GM18907 (cell line): Measurements from ENCODE around the gene MAD1L1.

Experiments
- ATAC-seq: cut with Tn5 transposase; IDR thresholded peaks from one replicate; pipeline ENCODE4 v1.9.1; 2021; ENCODE audit warnings: mild to moderate bottlenecking, moderate library complexity; ENCODE audit not compliant: unreplicated experiment

Gene MAD1L1

DNA sequence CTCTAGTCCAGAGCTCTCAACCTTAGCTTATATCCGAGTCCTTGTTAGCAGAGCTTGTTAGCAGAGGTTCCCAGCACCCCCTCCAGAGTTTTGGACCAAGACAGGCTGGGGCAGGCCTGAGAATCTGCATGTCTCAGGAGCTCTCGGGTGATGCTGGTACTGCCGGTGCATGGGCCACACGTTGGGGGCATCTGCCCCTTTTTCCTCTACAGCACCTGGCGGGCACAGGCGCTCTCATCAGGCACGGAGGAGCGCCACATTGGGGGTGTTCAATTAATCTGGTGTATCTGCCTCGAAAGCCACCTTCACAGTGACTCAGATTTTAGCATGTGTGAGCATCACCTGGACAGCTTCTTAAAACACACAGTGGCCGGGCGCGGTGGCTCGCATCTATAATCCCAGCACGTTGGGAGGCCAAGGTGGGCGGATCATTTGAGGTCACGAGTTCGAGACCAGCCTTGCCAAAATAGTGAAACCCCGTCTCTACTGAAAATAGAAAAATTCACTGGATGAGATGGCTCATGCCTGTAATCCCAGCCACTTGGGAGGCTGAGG lies 445.0 kb downstream of the MAD1L1 start:
- no peak for ATAC-seq

DNA sequence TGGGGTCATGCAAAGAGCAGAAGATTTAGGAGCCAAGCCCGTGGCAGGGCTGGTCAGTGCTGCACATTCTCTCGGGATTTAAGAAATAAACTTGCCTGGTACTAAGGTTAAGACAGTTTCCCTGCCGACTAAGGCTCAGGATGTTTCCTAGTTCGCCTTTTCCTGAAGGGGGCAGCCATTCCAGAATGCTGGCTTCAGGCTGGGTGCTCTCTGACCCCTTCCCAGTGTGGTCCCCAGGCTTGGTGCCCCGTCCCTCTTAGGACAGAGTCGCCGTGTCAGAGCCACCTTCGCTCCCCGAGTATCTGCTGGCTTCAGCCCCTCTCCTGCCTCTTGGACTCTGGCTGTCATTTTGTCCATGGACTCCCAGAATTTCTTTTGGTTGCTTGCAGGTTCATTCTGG lies 445.5 kb downstream of the MAD1L1 start:
- ATAC-seq, result no peak

DNA sequence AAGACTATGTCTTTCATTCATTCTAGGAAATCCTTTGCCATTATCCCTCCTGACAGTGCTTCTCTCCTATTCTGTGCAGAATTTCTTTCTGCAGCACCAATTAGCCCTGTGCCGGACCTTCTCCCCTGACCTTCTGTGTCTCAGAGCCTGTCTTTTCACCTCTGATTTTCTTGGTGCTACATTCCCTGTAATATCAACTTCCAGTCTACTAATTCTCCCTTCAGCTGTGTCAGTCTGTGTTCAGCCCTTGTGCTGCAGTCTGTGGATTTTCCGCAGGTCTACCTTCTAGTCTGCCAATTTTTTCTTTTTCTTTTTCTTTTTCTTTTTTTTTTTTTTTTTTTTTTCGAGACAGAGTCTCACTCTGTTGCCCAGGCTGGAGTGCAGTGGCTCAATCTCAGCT lies 446.9 kb downstream of the MAD1L1 start:
- no peak for ATAC-seq

DNA sequence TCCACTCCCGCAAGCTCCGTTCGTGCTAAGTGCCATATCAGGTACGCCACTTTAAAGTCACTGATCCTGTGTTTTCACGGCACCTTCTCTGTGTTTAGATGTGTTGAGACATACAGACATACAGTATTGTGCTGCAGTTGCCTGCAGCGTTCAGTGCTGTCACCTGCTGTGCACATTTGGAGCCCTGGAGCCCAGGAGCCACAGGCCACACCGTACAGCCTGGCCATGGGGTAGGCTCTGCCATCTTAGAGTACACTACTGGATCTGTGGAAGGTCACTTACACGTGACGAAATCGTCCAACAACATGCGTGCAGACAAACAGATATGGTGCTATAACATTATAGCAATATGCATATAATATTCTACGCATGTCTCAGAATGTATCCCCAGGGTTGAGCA lies 451.4 kb downstream of the MAD1L1 start:
- no peak for ATAC-seq

DNA sequence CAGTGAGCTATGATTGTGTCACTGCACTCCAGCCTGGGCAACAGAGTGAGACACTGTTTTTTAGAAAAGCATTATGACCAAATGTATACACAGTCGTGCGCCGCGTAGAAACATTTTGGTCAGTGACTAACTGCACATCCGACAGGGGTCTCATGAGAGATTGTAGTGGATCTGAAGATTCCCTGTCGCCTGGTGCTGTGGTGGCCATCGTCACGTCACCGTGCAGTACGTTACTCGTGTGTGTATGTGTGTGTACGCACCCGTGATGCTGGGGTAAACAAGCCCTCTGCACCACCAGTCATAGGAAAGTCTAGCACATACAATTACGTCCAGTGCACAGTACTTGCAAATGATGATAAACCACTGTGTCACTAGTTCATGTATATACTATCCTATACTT lies 453.3 kb downstream of the MAD1L1 start:
- ATAC-seq, result no peak

DNA sequence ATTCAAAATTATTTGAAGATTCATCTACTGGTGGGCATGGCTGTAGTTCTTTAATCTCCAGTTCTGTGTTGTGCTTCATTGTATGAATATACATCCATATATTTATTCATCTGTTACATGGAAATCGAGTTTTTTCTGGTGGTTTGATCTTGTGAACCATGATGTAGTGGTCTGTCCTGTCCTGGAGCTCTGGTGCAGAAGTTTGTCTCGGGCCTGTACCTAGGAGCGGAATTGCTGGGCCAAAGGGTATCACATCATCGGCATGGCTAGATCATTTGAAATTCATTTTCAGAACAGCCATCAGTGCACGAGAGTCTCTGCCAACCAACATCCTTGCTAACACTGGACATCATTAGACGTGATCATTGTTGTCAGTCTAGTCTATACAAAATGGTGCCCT lies 455.6 kb downstream of the MAD1L1 start:
- ATAC-seq, result no peak

DNA sequence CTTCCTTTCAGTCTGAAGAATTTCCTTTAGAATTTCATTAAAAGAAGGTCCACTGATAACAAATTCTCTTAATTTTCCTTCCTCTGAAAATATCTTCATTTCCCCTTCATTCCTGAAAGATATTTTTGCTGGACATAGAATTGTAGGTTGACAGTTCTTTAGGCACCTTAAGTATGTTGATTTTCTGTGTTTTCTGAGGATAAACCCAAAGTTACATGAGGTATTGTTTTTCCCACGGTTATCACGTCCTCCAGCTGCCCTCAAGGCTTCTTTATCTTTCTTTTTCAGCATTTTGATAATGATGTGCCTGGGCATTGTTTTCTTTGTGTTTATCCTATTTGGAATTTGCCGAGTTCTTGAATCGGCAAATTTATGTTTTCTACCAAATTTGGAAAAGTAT lies 457.4 kb downstream of the MAD1L1 start:
- ATAC-seq, result no peak

DNA sequence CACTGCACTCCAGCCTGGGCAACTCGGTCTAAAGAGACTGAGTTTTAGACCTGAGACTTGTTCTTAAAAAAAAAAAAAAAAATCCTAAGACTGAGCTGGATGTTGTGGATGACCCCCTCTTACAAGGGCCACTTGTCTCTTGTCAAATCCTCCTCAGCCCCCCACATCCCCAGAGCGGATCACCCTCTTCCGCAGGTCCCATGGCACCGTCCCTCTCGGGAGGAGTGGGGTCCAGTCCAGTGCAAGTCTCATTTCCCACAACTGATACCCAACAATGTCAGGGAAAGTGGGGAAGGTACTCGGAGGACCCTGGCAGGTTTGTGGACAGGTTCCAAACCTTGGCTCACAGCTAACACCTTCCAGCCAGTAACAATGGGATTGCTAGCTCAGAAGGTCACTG lies 462.4 kb downstream of the MAD1L1 start:
- ATAC-seq, result no peak

DNA sequence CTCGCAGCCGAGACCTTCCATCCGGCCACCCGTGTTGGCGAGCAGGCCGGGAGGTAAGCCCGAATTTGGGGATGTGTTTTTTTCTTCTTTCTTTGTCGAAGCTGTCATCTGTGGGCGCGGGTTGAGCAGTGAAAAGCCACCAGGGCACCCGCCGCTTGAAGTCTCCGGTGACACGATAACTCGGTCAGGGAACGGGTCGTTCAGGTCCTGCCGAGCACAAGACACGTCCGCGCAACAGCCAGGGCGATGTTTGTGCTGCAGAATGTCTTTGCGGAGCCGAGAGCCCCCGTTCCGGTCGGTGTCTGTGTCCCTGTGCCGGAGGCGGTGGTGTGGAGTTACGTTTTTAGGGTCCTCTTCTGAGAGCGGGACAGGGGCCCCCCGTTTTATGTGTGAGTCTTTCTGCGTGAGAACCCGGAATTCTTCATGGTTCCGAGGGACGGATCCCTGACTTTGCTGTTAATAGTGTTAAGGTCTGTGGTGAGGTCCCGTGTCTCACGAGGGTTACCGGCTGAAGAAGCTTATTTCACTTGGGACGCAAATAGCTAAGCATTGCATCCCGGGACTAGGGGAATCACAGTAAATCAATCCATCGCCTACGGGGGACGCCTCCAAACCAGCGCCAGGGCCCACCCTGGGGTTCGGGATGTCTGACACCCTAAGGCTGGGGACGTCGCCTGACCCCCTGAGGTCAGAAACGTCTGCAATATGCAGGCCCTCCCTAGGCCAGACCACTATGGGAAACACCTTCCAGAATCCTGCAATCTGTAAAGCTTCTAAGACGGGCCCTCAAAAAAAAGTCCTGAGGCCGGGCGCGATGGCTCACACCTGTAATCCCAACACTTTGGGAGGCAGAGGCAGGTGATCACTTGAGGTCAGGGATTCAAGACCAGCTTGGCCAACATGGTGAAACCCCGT lies 463.2 kb downstream of the MAD1L1 start:
- no peak for ATAC-seq

DNA sequence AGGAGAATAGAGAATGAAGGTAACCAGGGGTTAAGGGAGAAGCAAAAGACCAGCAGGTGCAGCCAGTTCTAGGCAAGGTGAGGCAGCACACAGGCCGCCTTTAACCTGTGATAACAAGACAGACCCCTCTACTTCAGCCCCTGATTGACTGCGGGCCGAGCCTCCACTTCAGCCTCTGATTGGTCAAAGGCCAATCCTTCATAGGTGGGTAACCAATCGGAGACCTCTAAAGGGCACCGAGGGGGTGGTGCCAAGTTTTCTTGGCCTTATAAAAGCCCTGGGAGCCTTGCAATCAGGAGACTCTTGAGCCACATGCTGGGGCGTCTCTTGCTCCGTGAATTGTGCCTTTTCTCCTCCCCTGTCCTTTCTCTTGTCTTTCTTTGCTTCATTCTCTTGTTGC lies 463.9 kb downstream of the MAD1L1 start:
- no peak for ATAC-seq

DNA sequence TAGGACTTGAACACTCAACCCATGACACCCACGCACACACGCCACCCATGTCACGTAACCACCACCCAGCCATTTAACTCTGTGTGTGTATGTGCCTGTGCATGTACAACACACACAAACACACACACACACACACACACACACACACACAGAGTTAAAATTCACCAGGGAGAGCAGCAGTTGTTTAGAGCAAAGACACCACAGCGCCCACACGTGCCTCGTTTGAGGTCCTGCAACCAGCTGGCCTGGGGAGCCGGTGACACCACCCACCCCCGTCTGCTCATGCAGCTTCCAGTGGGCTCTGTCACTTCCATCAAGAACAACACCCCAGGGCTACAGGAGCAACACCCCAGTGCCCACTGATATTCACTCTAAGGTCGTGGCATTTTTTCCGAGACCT lies 465.2 kb downstream of the MAD1L1 start:
- no peak for ATAC-seq
